Panc1 (cell line): ENCODE data around the gene MOB1B. TPM values are rescaled to one million over a fixed set of nuclear protein-coding genes. Genes with fewer than 3 reads are reported as not detected.

ENCODE experiments used
- ATAC-seq: fragments of 200-7000 bp; cut with Tn5 transposase; 2 replicates; pipeline ENCODE4 v1.9.1; 2020; ENCODE audit warnings: mild to moderate bottlenecking, moderate library complexity
- BruUV-seq: library from RNA; stranded (reverse); fragments of 400-500 nt; replicated peaks from 2 replicates; lab custom pipeline; 2021; lab: Mats Ljungman, UMichigan
- CTCF ChIA-PET: fragments of 300-600 bp; sonication (Branson Sonifier 250); formaldehyde crosslinking; loops from one replicate; lab custom pipeline; 2022; ENCODE audit warnings: antibody characterized with exemption; lab: Charles Lee
- POLR2A ChIA-PET: fragments of 300-600 bp; sonication (Branson Sonifier 250); formaldehyde crosslinking; loops from one replicate; lab custom pipeline; 2022; ENCODE audit warnings: antibody characterized with exemption; lab: Charles Lee
- DNase-seq: peaks from one replicate; pipeline ENCODE4 v3.0.0-alpha.2; 2010; ENCODE audit warnings: low read depth, low spot score
- H3K27ac ChIP-seq: 2 replicates; pipeline ENCODE4 v1.5.1; 2011; ENCODE audit warnings: mild to moderate bottlenecking, low read length, inconsistent platforms
- H3K27me3 ChIP-seq: fragments of 200-500 bp; sonication (Bioruptor generic); 2 replicates; pipeline ENCODE4 v1.6.0; 2014; ENCODE audit warnings: low read length, inconsistent platforms; ENCODE audit not compliant: control insufficient read depth, insufficient read depth
- H3K36me3 ChIP-seq: fragments of 200-500 bp; sonication (Bioruptor generic); 2 replicates; pipeline ENCODE4 v1.5.1; 2014; ENCODE audit warnings: inconsistent platforms, mild to moderate bottlenecking, low read length, moderate library complexity; ENCODE audit not compliant: control insufficient read depth, insufficient read depth
- H3K4me1 ChIP-seq: 2 replicates; pipeline ENCODE4 v1.5.1; 2011; ENCODE audit warnings: inconsistent platforms, mild to moderate bottlenecking, low read length, moderate library complexity; ENCODE audit not compliant: control insufficient read depth, insufficient read depth
- H3K4me3 ChIP-seq, 2 experiments: 2 replicates each; pipeline ENCODE4 v1.5.1; 2011 to 2012; ENCODE audit warnings: low read depth in 2 of 2, low read length in 2 of 2, mild to moderate bottlenecking in 2 of 2, inconsistent platforms in 1 of 2, moderate library complexity in 1 of 2
- H3K9me3 ChIP-seq: fragments of 200-500 bp; sonication (Bioruptor generic); 2 replicates; pipeline ENCODE4 v1.5.1; 2014; ENCODE audit warnings: low read depth, mild to moderate bottlenecking, inconsistent platforms, low read length, moderate library complexity; ENCODE audit not compliant: control insufficient read depth, insufficient read depth
- POLR2AphosphoS5 ChIP-seq: IDR thresholded peaks from 2 replicates; pipeline ENCODE4 v1.6.1; 2012; ENCODE audit warnings: mild to moderate bottlenecking, low read depth, low read length, moderate library complexity
- SIN3A ChIP-seq: IDR thresholded peaks from 2 replicates; pipeline ENCODE4 v1.6.1; 2012; ENCODE audit warnings: low read depth, mild to moderate bottlenecking, low read length, moderate library complexity, borderline replicate concordance; ENCODE audit not compliant: insufficient read depth
- TCF7L2 ChIP-seq: IDR thresholded peaks from 2 replicates; pipeline ENCODE4 v1.6.1; 2011; ENCODE audit warnings: mild to moderate bottlenecking, low read depth, low read length, inconsistent platforms
- in situ Hi-C: cut with HindIII; loops from 2 replicates; pipeline ENCODE4 v1.10.0; 2016; ENCODE audit warnings: low sequenced_read_pairs, low pct_unique_long_range_greater_than_20kb
- intact Hi-C: fragments of 100-400 bp; cut with micrococcal nuclease; formaldehyde crosslinking; loops from one replicate; pipeline ENCODE4 v1.10.0; 2022; ENCODE audit not compliant: unreplicated experiment
- total RNA-seq: library from RNA; stranded (reverse); gene quantifications from one replicate; pipeline ENCODE4 v1.2.1, GENCODE V29; 2021; ENCODE audit not compliant: unreplicated experiment
- TF ChIP-seq, protein P1 (sequence below): fragments of 450-650 bp; IDR thresholded peaks from 2 replicates; pipeline ENCODE4 v1.5.1; 2017; ENCODE audit warnings: mild to moderate bottlenecking
- TF ChIP-seq, protein P2 (sequence below), 2 experiments: IDR thresholded peaks; 2 replicates each; pipeline ENCODE4 v1.6.1; 2011 to 2012; ENCODE audit warnings: low read depth in 2 of 2, control low read depth in 1 of 2, low read length in 1 of 2, mild to moderate bottlenecking in 1 of 2, moderate library complexity in 1 of 2; ENCODE audit not compliant: insufficient read depth in 1 of 2

The MOB1B gene
- total RNA-seq, 1 experiment from 2014 or later: 20.1 TPM

DNA sequence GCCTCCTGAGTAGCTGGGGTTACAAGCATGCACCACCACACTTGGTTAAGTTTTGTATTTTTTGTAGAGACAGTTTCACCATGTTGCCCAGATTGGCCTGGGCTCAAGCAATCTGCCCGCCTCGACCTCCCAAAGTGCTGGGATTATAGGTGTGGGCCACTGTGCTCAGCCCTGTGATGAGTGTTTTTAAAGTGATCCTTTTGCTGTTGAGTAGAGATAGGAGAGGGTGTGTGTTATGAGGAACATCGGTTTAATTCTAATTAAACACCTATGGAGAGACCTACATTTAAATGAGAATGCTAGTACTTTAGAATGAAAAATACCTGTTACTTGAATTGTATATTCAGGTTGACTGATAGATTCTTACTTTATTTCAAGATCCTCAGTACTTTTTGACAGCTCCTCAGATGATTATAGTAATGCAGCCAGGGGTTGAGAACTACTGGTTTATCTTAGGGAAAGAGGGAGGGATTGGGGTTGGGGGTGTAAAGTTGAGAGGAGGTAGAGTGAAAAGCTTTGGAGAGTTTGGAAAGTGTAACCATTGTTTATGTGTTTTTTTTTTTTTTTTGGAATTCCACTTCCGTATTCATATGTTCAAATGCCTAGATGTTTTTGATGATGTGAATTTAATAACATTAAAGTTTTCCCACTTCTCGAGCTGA lies 54.5 kb downstream of the MOB1B start:
- intact Hi-C loops: no loop called here
- Histone ChIP-seq H3K9me3 (no peaks in the 10 kb centered on the region), H3K4me1 (no peaks in the 10 kb centered on the region), H3K27ac (no peak overlapping the region), H3K4me3 (no peak overlapping the region), H3K36me3 (peaks cover 2% of the 10 kb centered on the region; the same call in 1 of the 2 replicates), H3K27me3 (no peaks in the 10 kb centered on the region)
- no peak for ATAC-seq
- in situ Hi-C loops: no loop called here
- BruUV-seq: no TSS peak
- DNase-seq: no peak
- TF ChIP-seq POLR2AphosphoS5 (no peak), TCF7L2 (no peak), SIN3A (no peak)
- TF ChIP-seq, protein P1, sequence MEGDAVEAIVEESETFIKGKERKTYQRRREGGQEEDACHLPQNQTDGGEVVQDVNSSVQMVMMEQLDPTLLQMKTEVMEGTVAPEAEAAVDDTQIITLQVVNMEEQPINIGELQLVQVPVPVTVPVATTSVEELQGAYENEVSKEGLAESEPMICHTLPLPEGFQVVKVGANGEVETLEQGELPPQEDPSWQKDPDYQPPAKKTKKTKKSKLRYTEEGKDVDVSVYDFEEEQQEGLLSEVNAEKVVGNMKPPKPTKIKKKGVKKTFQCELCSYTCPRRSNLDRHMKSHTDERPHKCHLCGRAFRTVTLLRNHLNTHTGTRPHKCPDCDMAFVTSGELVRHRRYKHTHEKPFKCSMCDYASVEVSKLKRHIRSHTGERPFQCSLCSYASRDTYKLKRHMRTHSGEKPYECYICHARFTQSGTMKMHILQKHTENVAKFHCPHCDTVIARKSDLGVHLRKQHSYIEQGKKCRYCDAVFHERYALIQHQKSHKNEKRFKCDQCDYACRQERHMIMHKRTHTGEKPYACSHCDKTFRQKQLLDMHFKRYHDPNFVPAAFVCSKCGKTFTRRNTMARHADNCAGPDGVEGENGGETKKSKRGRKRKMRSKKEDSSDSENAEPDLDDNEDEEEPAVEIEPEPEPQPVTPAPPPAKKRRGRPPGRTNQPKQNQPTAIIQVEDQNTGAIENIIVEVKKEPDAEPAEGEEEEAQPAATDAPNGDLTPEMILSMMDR: no peak
- TF ChIP-seq, protein P2, sequence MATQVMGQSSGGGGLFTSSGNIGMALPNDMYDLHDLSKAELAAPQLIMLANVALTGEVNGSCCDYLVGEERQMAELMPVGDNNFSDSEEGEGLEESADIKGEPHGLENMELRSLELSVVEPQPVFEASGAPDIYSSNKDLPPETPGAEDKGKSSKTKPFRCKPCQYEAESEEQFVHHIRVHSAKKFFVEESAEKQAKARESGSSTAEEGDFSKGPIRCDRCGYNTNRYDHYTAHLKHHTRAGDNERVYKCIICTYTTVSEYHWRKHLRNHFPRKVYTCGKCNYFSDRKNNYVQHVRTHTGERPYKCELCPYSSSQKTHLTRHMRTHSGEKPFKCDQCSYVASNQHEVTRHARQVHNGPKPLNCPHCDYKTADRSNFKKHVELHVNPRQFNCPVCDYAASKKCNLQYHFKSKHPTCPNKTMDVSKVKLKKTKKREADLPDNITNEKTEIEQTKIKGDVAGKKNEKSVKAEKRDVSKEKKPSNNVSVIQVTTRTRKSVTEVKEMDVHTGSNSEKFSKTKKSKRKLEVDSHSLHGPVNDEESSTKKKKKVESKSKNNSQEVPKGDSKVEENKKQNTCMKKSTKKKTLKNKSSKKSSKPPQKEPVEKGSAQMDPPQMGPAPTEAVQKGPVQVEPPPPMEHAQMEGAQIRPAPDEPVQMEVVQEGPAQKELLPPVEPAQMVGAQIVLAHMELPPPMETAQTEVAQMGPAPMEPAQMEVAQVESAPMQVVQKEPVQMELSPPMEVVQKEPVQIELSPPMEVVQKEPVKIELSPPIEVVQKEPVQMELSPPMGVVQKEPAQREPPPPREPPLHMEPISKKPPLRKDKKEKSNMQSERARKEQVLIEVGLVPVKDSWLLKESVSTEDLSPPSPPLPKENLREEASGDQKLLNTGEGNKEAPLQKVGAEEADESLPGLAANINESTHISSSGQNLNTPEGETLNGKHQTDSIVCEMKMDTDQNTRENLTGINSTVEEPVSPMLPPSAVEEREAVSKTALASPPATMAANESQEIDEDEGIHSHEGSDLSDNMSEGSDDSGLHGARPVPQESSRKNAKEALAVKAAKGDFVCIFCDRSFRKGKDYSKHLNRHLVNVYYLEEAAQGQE (IDR thresholded peaks at IDR 0.05; ENCODE audit: insufficient read depth in 1 of 2, low read depth in 2 of 2, low read length in 1 of 2): no peak
- ChIA-PET CTCF (no interaction called here), POLR2A (interaction anchor here (0.7 kb wide), 1 partner anchor 32 kb away, joined by 9 read pairs; no protein-coding TSS in a partner anchor)

DNA sequence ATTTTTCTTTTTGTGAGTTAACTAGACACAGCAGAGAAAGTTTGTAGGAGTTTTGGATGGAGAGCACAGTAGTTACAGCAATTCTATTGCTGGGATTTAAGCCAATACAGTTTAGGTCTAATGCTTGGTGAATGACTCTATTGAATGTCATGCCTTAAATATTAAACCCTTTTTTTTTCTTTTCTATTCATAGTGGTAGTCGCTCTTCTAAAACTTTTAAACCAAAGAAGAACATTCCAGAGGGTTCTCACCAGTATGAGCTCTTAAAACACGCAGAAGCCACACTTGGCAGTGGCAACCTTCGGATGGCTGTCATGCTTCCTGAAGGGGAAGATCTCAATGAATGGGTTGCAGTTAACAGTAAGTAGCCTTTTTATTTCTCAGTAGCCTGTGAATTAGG lies 56.5 kb downstream of the MOB1B start:
- no peak overlapping the region for H3K4me3 ChIP-seq
- H3K27ac ChIP-seq: no peak overlapping the region
- no peaks in the 10 kb centered on the region for H3K4me1 ChIP-seq
- ChIA-PET POLR2A (interaction anchor here (0.7 kb wide), 1 partner anchor 289 kb away, joined by 4 read pairs; no protein-coding TSS in a partner anchor), CTCF (no interaction called here)
- TF ChIP-seq TCF7L2 (no peak), POLR2AphosphoS5 (no peak), SIN3A (no peak)
- TF ChIP-seq, protein P1: no peak
- TF ChIP-seq, protein P2 (IDR thresholded peaks at IDR 0.05; ENCODE audit: insufficient read depth in 1 of 2, low read depth in 2 of 2, low read length in 1 of 2): no peak
- BruUV-seq: no TSS peak
- in situ Hi-C loops: no loop called here
- H3K36me3 ChIP-seq: peaks cover 2% of the 10 kb centered on the region; the same call in 1 of the 2 replicates
- ATAC-seq (no peak), DNase-seq (no peak)
- no peaks in the 10 kb centered on the region for H3K9me3 ChIP-seq
- intact Hi-C loops: no loop called here
- H3K27me3 ChIP-seq: no peaks in the 10 kb centered on the region
